ENCODE measurements around the gene CHAF1B.

GRCh38 chr21:36419241-36419640, 34.0 kb downstream of the CHAF1B start:
- no peak for TF ChIP-seq POLR2A (IDR thresholded peaks at IDR 0.05; ENCODE audit: low read depth, low read length)
- TF ChIP-seq POLR2AphosphoS5 (IDR thresholded peaks at IDR 0.05; ENCODE audit: low read depth, low read length): no peak
- TF ChIP-seq TAF1 (IDR thresholded peaks at IDR 0.05; ENCODE audit: borderline replicate concordance, low read depth, low read length): no peak

Data from GM12892 (cell line).